NCI-H748 (cell line): ENCODE measurements around the gene GDI1.

Experiments used
- DNase-seq: peaks from one replicate; lab custom pipeline; 2025; ENCODE audit not compliant: unreplicated experiment; lab: John Stamatoyannopoulos, UW

GDI1 gene

DNA sequence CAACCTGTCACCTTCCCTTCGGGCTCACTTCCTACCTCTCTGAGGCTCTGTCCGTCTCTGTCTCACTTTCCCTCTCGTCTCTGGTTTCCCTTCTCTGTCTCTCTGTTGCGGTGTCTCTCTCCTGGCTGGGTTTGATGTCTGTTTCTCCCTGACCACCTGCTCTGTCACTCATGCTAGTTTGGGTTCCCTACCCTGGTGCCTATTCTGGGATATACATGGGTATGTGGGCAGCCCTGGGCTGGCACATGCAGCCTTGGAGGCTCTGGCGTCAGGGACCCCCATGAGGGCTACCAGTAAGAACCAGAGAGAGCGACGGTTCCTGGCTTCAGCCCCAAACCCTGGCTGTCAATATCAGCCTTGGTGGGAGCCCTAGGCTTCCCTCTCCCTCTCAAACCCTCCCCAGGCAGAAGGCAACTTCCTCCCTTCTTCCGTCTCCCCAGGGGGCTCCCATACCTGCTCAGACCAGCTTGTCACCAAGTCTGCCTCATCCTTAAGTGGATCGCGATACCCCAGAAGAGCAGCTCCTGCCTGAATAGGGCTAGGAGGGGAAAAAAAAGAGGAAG lies 28.2 kb upstream of the GDI1 start:
- DNase-seq, result no peak

DNA sequence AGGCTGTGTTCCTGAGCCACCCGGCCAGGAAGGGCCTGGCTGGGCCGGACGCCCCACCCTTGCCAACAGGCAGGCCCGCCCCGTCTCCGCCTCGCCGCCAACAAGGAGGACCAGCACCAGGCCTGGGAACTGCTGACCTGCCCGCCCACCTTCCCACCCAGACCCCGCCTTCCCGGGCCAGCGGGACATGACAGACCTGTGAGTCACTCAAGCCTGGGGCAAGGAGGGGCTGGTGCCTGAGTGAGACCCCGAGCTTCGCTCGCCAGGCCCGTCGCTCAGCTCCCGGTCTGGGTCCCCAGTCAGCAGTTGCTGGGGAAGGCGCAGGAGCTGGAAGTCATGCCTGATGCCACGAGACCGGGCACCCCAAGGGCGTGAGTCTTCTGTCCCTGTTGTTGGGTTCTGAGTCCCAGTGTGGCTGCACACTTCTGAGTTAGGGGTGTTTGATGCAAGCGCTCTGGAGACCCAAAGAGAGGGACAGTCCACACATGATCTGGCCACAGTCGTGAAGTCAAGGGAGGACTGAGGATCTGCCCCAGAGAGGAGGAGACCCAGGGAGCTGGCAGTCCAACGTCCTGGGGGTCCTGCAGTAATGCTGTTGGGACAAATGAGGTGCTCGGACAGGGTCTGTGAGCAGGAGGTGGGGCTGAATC lies 27.6 kb upstream of the GDI1 start, which contains the start of gene DNASE1L1:
DNASE1L1 (minus strand) TSS at position 33 of the 650 bp plus-strand sequence. CDS start 3,686 bp downstream, outside the sequence.
- no peak for DNase-seq

DNA sequence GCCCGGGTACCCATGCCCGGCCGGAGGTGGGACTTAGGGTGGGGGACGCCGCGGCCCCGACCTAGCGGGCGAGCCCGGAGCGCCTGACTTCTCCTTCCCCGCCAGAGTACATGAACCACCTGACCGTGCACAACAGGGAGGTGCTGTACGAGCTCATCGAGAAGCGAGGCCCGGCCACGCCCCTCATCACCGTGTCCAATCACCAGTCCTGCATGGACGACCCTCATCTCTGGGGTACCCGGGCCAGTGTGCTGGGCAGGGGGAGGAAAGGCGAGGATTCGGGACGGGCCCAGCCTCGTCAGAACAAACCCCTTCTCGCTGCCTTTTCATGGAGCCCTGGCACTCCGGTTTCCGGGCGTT lies 25.0 kb upstream of the GDI1 start:
- peak; percentile 84 for DNase-seq

DNA sequence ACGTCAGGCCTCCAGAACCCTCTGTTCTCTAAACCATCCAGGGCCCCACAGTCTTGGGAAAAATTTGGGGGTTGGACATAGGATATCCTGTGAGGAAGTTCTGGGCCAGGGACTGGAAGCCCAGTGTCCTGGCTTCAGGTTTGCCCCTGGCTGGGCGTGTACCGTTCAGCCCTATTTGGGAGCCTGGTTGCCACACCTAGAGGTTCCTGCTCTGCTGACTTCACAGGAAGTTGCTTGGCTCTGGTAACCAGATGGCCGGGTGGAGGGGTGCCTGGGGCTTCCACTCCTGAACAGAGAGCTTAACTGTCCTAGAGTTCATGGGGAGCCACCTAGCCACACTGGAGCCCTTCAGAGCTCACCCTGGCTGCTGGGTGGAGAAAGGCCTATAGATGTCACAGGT lies 24.5 kb upstream of the GDI1 start:
- no peak for DNase-seq

DNA sequence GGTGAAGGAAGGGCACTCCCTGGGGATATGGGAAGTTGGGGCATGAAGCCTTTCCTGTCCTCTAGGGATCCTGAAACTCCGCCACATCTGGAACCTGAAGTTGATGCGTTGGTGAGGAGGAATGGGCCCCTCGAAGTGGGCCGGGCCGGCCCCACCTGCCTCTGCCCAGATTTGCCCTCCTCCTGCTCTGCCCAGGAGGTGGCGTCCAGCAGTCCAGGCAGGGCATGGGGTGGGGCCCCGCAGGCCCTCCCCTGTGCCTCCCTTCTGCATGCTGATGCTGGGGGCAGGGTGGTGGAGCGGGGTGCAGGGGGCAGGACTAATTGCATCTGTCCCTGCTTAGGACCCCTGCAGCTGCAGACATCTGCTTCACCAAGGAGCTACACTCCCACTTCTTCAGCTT lies 23.8 kb upstream of the GDI1 start:
- no peak for DNase-seq

DNA sequence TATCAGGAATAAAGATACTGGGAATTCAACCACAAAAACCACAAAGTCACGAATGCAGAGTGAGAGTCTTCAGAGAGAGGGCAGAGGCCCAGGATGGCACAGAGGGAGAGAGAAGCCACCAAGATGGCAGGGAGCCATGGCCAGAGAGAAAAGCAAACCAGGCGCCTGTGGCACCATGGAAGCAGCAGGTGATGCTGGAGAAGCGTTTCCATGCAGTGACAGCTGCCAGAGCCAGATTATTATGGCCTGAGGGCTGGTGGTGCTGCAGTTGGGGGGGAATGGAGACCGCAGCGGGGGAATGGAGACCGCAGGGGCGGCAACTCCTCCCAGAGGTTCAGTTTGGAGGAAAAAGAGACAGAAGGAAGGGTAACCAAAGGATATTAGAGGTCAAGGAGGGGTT lies 19.8 kb upstream of the GDI1 start:
- DNase-seq, result peak; percentile 10

DNA sequence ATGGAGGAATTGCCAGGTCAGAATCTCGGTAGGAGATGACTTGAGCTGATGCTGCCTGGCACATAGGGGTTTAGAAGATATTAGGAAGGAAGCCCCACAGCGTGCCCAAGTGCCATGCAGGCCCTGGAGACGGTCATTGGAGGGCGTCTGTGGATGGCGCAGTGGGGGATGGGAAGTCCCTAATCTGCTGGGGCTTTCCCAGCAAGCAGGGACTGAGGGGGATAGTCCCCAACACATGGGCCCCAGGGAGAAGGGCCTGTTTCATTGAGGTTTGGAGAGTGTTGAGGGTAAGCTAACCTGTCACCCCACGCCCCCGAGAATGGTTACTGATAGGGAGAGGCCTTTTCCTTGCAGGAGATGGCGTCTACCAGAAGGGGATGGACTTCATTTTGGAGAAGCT lies 17.8 kb upstream of the GDI1 start:
- no peak for DNase-seq

DNA sequence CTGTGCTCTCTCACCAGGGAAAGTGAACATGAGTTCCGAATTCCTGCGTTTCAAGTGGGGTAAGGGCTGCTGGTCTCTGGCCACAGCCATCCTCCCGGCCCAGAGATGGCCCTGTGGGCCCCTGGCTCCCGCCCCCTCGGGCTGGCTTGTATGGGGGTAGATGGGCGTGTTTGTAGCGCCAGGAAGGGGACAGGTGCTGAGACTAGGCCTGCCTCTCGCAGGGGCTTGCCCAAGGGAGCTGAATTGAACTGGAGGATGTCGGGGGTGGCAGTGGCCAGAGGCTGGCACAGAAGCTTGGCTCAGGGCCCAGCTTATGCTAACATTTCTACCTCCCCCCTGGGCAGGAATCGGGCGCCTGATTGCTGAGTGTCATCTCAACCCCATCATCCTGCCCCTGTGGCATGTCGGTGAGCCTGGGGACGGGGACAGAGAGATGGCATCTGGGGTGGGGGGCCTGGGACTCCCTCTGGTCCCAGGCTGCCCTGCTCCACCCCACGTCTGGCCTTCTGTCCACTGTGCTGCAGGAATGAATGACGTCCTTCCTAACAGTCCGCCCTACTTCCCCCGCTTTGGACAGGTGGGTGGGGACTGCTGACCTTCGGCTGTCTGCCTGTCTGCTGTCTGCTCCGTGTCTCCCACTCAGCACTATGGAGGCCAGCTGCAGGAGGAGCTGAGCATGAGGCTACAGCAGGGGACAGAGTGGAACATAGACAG lies 17.1 kb upstream of the GDI1 start:
- no peak for DNase-seq

DNA sequence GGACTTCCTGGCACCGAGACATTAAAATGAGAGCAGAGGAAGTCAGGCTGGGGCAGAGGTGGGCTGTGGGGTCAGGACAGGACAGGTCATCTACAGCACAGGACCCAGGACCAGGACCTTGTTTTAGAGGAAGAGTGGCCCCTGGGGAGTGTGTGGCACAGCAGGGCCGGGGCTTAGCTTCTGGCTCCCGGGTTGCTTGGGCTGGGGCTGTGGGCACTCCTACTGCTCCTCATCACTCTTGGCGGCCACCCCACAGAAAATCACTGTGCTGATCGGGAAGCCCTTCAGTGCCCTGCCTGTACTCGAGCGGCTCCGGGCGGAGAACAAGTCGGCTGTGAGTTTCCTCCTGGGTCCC lies 16.6 kb upstream of the GDI1 start:
- no peak for DNase-seq

DNA sequence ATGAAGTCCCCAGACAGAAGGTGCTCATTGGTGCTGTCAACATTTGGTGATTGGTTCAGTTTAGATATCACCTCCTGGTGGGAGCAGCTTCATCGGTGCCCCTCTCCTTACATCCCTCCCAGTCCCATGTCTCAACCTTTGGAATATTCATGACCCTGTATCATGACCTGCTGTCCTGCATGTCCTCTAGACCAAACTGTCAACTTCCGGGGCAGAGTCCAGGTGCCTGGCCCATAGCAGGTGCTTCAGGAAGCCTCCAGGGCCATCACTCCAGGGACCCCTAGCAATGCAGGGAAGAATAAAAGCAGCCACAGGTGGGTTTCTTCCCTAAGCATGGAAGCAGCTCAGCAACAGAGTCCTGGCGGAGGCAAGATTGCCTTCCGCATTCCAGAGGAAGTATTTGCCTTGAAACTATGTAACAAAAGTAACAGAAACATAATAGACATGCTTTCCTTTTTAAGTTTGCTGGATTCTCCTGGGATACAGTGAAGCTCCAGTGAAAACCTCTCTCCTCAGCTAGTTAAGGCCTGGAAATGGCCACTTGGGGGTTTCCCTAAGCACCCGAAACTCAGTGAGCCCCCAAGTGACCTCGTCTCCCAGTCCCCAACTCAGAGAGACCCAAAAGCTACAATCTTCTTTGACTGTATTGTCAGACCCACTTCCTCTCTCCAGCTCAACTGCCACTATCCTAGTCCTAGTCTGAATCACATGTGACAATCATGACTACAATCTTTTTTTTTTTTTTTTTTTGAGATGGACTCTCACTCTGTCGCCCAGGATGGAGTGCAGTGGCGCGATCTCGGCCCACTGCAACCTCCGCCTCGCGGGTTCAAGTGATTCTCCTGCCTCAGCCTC lies 9.8 kb upstream of the GDI1 start:
- DNase-seq, result no peak

DNA sequence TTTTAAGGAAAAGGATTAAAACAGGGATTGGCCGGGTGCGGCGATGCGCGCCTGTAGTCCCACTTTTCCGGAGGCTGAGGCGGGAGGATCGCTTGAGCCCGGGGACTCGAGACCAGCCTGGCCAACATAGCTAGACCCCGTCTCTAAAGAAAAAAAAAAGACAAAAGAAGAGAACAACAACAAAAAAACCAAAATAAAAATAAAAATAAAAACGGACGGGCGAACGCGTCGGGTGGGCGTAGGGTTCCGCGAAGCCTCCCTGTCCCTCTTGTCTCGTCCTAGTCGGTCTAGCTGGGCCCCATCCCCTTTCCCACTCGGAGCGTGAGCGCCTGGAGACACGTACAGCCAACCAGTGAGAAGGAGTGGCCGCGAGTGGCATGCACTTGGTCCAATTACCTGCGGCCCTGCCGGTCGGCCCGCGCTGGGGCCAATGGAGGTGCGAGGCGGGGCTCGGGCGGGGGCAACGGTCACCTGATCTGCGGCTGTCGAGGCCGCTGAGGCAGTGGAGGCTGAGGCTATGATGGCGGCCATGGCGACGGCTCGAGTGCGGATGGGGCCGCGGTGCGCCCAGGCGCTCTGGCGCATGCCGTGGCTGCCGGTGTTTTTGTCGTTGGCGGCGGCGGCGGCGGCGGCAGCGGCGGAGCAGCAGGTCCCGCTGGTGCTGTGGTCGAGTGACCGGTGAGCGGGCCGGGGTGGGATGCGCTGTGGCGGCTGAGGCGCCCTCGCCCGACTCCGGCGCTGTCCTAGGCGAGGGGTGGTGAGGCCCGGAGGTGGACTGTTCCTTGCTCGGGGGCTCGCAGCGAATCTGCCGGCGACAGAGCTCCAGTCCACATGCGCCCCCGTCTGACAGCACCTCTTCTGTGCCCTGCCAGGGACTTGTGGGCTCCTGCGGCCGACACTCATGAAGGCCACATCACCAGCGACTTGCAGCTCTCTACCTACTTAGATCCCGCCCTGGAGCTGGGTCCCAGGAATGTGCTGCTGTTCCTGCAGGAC lies 8.5 kb upstream of the GDI1 start, which contains the start of gene ATP6AP1:
ATP6AP1 (plus strand) TSS at position 502 of the 996 bp plus-strand sequence; CDS start at position 518, 16 bp downstream.
- peak; percentile 95 for DNase-seq

DNA sequence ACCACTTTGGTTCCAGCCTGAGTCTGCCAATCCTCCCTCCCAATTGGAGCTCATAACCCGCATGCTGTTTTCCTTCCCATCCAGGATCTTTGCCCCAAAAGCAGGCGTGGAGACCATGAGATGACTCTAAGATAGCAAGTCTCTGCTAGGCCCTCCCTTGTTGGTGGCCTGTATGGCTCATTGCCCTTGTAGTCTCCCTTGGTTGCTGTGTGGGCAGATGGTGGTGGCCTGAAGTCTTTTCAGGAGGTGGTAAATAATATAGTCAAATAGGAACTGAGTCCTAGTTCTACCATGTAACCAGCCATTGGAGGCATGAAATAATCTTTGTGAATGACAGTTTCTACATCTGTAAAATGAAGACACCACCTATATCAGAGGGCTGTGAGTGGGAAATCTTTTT lies 7.2 kb upstream of the GDI1 start:
- DNase-seq, result no peak

DNA sequence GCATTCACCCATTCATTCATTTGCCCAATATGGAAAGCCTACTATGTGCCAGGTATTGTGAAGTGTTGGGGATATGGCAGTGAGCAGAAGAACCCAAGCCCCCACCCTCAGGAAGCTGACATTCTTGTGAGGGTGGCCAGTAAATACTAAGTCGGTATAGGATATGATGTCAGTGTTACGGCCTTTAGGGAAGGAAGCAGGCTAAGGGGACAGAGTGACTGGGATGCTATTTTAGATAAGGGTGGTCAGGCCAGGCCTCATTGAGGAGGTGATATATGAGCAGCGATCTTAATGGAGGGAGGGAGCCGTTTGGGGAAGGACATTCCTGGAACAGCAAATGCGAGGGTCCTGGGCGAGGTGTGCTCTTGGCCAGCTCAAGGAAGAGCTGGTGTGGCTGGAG lies 6.5 kb upstream of the GDI1 start:
- DNase-seq, result no peak

DNA sequence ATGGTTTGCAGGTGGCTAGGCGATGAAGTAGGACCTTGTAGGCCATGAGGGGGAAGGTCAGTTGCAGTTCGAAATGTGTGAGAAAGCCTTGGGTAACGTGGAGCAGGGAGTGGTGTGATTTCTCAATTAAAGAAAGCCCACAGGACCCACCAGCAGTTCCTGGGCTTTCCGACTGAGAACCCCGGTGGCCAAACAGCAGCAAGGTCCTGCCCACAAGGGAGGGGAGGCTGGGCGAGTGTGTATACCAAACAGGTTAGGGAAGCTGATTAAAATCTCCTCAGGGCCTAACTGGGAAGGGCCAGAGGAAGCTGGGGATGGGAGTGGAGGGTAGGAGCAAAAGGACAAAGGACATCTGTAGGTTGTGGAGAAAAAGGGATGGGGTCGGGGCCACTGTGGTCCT lies 6.0 kb upstream of the GDI1 start:
- no peak for DNase-seq

DNA sequence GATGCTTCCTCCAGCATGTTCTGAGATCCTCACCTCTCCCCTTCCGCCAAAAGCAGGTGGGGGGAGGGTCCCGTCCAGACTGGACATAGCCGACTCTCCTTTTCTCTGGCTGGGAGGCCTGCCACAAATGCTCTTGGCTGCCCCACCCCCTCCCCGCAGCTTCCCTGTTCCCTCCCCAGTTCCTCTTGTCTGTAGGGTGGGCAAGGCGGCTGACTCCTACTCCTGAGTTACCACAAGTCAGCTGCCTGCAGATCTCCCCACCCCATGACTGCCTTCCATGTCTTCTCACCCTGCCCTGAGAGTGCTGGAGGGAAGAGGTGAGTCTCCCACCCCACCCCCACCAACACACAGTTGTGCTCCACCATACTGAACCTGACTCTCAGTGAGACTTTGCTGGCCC lies 5.6 kb upstream of the GDI1 start:
- no peak for DNase-seq

DNA sequence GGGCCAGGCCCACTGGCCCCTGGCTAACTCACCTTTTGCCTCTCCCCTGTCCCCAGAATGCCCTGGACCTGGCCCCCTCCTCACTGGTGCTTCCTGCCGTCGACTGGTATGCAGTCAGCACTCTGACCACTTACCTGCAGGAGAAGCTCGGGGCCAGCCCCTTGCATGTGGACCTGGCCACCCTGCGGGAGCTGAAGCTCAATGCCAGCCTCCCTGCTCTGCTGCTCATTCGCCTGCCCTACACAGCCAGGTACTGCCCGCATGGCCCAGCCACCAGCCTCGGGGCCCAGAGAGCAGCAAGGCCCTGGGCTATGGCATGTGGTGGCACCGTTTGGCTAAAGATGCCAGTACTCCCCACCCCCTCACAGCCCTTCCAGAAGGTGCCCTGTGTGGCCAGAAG lies 4.7 kb upstream of the GDI1 start:
- no peak for DNase-seq

DNA sequence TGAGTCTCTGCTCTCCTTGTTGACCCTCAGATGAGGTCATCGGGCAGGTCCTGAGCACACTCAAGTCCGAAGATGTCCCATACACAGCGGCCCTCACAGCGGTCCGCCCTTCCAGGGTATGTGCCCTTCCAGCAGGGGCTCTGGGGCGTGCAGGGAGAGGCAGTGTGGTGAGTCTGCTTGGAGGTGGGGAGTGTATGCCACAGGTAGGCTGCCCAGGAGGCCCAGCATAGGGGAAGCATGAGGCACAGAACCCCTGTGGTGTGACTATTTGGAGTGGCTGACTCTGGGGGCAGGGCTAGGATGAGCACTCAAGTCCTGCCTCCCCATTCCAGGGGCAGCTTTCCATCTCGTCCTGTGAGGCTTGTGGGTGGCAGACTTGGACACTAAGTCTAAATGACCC lies 3.3 kb upstream of the GDI1 start:
- DNase-seq, result no peak

DNA sequence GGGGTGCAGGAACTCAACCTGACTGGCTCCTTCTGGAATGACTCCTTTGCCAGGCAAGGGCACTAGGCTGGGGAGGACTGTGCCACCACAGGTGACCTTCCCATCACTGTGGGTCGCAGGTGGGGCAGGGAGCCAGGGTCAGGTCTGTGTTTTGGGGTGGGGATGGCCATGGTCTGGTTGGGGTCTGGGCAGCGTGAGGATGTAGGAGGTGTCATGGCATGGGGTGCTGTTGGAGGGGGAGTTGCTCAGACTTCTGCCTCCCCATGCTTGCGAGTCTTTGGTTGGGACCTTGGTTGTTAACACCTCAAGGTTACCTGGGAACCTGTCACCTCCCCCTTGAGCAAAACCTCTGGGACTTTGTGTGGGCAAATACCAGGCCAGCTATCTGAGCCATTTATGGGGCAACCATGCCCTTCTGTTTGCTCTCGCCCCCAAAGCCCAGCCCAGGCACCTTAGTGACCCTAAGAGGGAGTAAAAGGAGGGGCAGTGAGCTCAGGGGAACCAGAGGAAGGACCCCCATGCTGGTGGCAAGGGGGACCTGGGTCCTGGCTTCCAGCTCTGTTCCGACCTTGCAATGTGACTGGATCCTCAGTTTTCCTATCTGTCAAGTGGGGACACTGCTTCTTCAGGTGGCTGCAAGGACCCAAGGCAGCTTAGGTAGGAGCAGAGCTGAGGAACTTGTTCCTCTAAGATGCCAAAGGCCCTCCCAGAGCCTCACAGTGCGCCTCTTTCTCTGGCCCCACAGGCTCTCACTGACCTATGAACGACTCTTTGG lies 2.4 kb upstream of the GDI1 start:
- DNase-seq, result no peak

DNA sequence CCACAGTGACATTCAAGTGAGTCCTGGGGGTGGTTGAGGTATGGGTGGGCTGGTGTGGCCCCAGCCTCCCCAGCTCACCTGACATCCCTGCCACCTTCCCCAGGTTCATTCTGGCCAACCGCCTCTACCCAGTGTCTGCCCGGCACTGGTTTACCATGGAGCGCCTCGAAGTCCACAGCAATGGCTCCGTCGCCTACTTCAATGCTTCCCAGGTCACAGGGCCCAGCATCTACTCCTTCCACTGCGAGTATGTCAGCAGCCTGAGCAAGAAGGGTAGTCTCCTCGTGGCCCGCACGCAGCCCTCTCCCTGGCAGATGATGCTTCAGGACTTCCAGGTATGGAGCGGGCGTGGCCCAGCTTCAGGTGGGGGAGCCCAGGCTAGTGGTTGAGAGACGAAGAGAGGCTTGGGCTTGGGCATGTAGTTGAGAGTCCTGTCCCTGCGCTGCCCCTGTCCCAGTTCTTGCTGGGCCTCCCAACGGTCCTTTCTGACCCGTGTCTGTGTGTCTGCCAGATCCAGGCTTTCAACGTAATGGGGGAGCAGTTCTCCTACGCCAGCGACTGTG lies 1.7 kb upstream of the GDI1 start:
- no peak for DNase-seq
